ENCODE results near the gene SLC25A21. TPM values are rescaled to one million over a fixed set of nuclear protein-coding genes. Genes with fewer than 3 reads are reported as not detected.
A peak's percentile ranks its signal among the peaks of the same experiment; 100 is the strongest.

The SLC25A21 gene
- polyA plus RNA-seq, 2 of the 4 experiments (the other 2 are of a cell fraction): 0.68 to 1.4 TPM

GRCh38 chr14:36939265-36939664 lies 233.1 kb downstream of the SLC25A21 start (continued):
- TF ChIP-seq HMGXB4 (CRISPR knock-in tag; IDR thresholded peaks at IDR 0.05; ENCODE audit: borderline replicate concordance): no peak
- no peak for TF ChIP-seq ESRRA (IDR thresholded peaks at IDR 0.05; ENCODE audit: borderline replicate concordance, low read length)
- TF ChIP-seq KDM5A (IDR thresholded peaks at IDR 0.05): no peak

- CTCF ChIA-PET: interaction anchor here (0.8 to 0.9 kb wide), 2 partner anchors 212 to 292 kb away, joined by 3 to 5 read pairs; no protein-coding TSS in a partner anchor
- TF ChIP-seq BHLHE40 (IDR thresholded peaks at IDR 0.05; ENCODE audit: low read depth, low read length): no peak
- TF ChIP-seq E2F6 (IDR thresholded peaks at IDR 0.05; ENCODE audit: borderline replicate concordance, low read depth): no peak
- no peak for TF ChIP-seq CHD4 (IDR thresholded peaks at IDR 0.05; ENCODE audit: borderline replicate concordance)
- TF ChIP-seq HEYL (CRISPR knock-in tag; IDR thresholded peaks at IDR 0.05): no peak
- ATAC-seq: no peak
- H3K4me3 ChIP-seq: no peak overlapping the region
- POLR2A ChIA-PET: no interaction called here
- no peak overlapping the region for H3K4me2 ChIP-seq
- H3K27ac ChIP-seq: no peak overlapping the region
- no peaks in the 10 kb centered on the region for H3K9me3 ChIP-seq
- FAIRE-seq: no peak
- H3K4me1 ChIP-seq: peaks cover 18% of the 10 kb centered on the region; the same call in 2 of the 3 replicates
- DNase-seq (ENCODE audit: low read depth in 1 of 2, low spot score in 1 of 2): no peak
Observed at GRCh38 chr14:36938678-36939077, 233.7 kb downstream of the SLC25A21 start.

- WGBS (ENCODE audit: missing lambda C conversion rate): 15% methylated on average over 6 of the region's 6 CpGs
- FAIRE-seq (no peak), ATAC-seq (peak; percentile 54 to 78; a peak in 4 of 6 replicates), DNase-seq (ENCODE audit: low read depth in 1 of 2, low spot score in 1 of 2) (peak in 1 of 2 experiments; percentile 57)
- H3K4me1 ChIP-seq: peaks cover 14% of the 10 kb centered on the region; the same call in 2 of the 3 replicates
- TF ChIP-seq SMC3 (IDR thresholded peaks at IDR 0.05): no peak
- CTCF ChIA-PET: no interaction called here
- H3K4me2 ChIP-seq: peak overlapping the region; percentile 66
- H3K27ac ChIP-seq: no peak overlapping the region
- H3K4me3 ChIP-seq: no peak overlapping the region
- POLR2A ChIA-PET: no interaction called here
- H3K9me3 ChIP-seq: no peaks in the 10 kb centered on the region
Observed at GRCh38 chr14:36935976-36936678, 236.3 kb downstream of the SLC25A21 start.

- peaks cover 14% of the 10 kb centered on the region; the same call in 2 of the 3 replicates for H3K4me1 ChIP-seq
- no peak for DNase-seq (ENCODE audit: low read depth in 1 of 2, low spot score in 1 of 2)
- no peak for ATAC-seq
- ChIA-PET POLR2A (no interaction called here), CTCF (interaction anchor here (3.5 kb wide), 1 partner anchor 9 kb away, joined by 27 read pairs; no protein-coding TSS in a partner anchor)
- H3K4me3 ChIP-seq: no peak overlapping the region
- 71% methylated on average over 1 of the region's 1 CpG for WGBS (ENCODE audit: missing lambda C conversion rate)
- no peak overlapping the region for H3K4me2 ChIP-seq
- no peak for FAIRE-seq
- no peak overlapping the region for H3K27ac ChIP-seq
- no peak for TF ChIP-seq HDAC2 (IDR thresholded peaks at IDR 0.05)
- no peak for TF ChIP-seq ZFP36 (IDR thresholded peaks at IDR 0.05; ENCODE audit: borderline replicate concordance, partially characterized antibody)
- TF ChIP-seq KDM5A (IDR thresholded peaks at IDR 0.05): no peak
- TF ChIP-seq BHLHE40 (IDR thresholded peaks at IDR 0.05; ENCODE audit: low read depth, low read length): no peak
- TF ChIP-seq MAFK (IDR thresholded peaks at IDR 0.05; ENCODE audit: partially characterized antibody): no peak
- no peak for TF ChIP-seq ESRRA (IDR thresholded peaks at IDR 0.05; ENCODE audit: borderline replicate concordance, low read length)
- no peaks in the 10 kb centered on the region for H3K9me3 ChIP-seq
Observed at GRCh38 chr14:36934304-36934703, 238.1 kb downstream of the SLC25A21 start.

- Histone ChIP-seq H3K4me1 (peaks cover 14% of the 10 kb centered on the region; the same call in 2 of the 3 replicates), H3K9me3 (no peaks in the 10 kb centered on the region), H3K27ac (no peak overlapping the region), H3K4me3 (no peak overlapping the region), H3K4me2 (no peak overlapping the region)
- FAIRE-seq (no peak), DNase-seq (ENCODE audit: low read depth in 1 of 2, low spot score in 1 of 2) (no peak), ATAC-seq (no peak)
- ChIA-PET CTCF (interaction anchor here (3.5 kb wide), 1 partner anchor 12 kb away, joined by 27 read pairs; no protein-coding TSS in a partner anchor), POLR2A (interaction anchor here (0.6 kb wide), 1 partner anchor 267 kb away, joined by 10 read pairs; no protein-coding TSS in a partner anchor)
- 30% methylated on average over 2 of the region's 2 CpGs for WGBS (ENCODE audit: missing lambda C conversion rate)
- TF ChIP-seq POLR2AphosphoS2 (conservative IDR thresholded peaks at IDR 0.05; ENCODE audit: low read length) (no peak), CHD4 (IDR thresholded peaks at IDR 0.05; ENCODE audit: borderline replicate concordance) (no peak), EHF (CRISPR knock-in tag; IDR thresholded peaks at IDR 0.05) (no peak), HDAC2 (IDR thresholded peaks at IDR 0.05) (no peak), MYC (IDR thresholded peaks at IDR 0.05; ENCODE audit: borderline replicate concordance, low read length) (no peak)
Observed at GRCh38 chr14:36931791-36932190, 240.6 kb downstream of the SLC25A21 start.
